ENCODE data around the gene FTSJ3.
"Not testable (repeated sequence)": the region's sequence is repeated elsewhere in the genome, so short reads cannot be mapped to it uniquely, and the experiment has no call there.

DNA sequence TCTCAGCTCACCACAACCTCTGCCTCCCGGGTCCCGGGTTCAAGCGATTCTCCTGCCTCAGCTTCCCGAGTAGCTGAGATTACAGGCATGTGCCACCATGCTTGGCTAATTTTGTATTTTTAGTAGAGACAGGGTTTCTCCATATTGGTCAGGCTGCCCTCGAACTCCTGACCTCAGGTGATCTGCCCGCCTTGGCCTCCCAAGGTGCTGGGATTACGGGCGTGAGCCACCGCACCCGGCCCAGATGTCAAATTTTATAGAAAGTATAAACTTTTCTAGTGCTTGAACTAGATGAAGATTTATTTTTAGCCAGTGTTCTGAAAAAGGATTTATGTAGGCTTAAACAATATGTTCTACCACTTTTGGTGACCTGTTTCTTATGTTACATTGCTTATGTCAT is 31.1 kb downstream of the FTSJ3 start:
- not testable (repeated sequence) for TF ChIP-seq POLR2A (IDR thresholded peaks at IDR 0.05; ENCODE audit: low read length); GATA1 (IDR thresholded peaks at IDR 0.05; ENCODE audit: low read depth, low read length)

All from erythroblast (primary cell).